Activated T-cell treated with anti-CD3 and anti-CD28 coated beads for 24 hours (primary cell): Measurements from ENCODE around the gene LUZP2.
"Not testable (repeated sequence)": the region's sequence is repeated elsewhere in the genome, so short reads cannot be mapped to it uniquely, and the experiment has no call there.

Experiments used
- DNase-seq: peaks from one replicate; pipeline ENCODE4 v3.0.0-alpha.2; 2020; ENCODE audit warnings: low read depth

LUZP2 gene

GRCh38 chr11:24820541-24820940, 323.7 kb downstream of the LUZP2 start:
- DNase-seq: no peak

GRCh38 chr11:24828938-24829605, 332.2 kb downstream of the LUZP2 start:
- DNase-seq: no peak

- no peak for DNase-seq
Observed at GRCh38 chr11:24833573-24833972, 336.7 kb downstream of the LUZP2 start.

GRCh38 chr11:24837112-24837511, 340.3 kb downstream of the LUZP2 start:
- DNase-seq: no peak

- no peak for DNase-seq
Observed at GRCh38 chr11:24842308-24842707, 345.5 kb downstream of the LUZP2 start.

GRCh38 chr11:24844406-24844805, 347.6 kb downstream of the LUZP2 start:
- DNase-seq: no peak

- no peak for DNase-seq
Observed at GRCh38 chr11:24848857-24849256, 352.0 kb downstream of the LUZP2 start.

- no peak for DNase-seq
Observed at GRCh38 chr11:24855951-24856350, 359.1 kb downstream of the LUZP2 start.

GRCh38 chr11:24859801-24860300, 363.0 kb downstream of the LUZP2 start:
- no peak for DNase-seq

GRCh38 chr11:24861440-24861839, 364.6 kb downstream of the LUZP2 start:
- DNase-seq: no peak

- DNase-seq: no peak
Observed at GRCh38 chr11:24866743-24867142, 369.9 kb downstream of the LUZP2 start.

GRCh38 chr11:24870048-24870447, 373.2 kb downstream of the LUZP2 start:
- DNase-seq: no peak

GRCh38 chr11:24872186-24872585, 375.3 kb downstream of the LUZP2 start:
- DNase-seq: no peak

- no peak for DNase-seq
Observed at GRCh38 chr11:24872651-24873311, 375.9 kb downstream of the LUZP2 start.

GRCh38 chr11:24880962-24881361, 384.1 kb downstream of the LUZP2 start:
- DNase-seq: no peak

GRCh38 chr11:24885580-24886173, 388.8 kb downstream of the LUZP2 start:
- no peak for DNase-seq

- no peak for DNase-seq
Observed at GRCh38 chr11:24886880-24887619, 390.2 kb downstream of the LUZP2 start.

GRCh38 chr11:24890426-24890825, 393.6 kb downstream of the LUZP2 start:
- no peak for DNase-seq

- DNase-seq: not testable (repeated sequence)
Observed at GRCh38 chr11:24891845-24892492, 395.1 kb downstream of the LUZP2 start.

- DNase-seq: no peak
Observed at GRCh38 chr11:24896118-24896835, 399.4 kb downstream of the LUZP2 start.

- DNase-seq: no peak
Observed at GRCh38 chr11:24900514-24900913, 403.7 kb downstream of the LUZP2 start.
